NCI-H82 (cell line): ENCODE data around the gene TBX19.
A peak's percentile ranks its signal among the peaks of the same experiment; 100 is the strongest.

Experiments used
- DNase-seq: peaks from one replicate; lab custom pipeline; 2025; lab: John Stamatoyannopoulos, UW

TBX19 gene

DNA sequence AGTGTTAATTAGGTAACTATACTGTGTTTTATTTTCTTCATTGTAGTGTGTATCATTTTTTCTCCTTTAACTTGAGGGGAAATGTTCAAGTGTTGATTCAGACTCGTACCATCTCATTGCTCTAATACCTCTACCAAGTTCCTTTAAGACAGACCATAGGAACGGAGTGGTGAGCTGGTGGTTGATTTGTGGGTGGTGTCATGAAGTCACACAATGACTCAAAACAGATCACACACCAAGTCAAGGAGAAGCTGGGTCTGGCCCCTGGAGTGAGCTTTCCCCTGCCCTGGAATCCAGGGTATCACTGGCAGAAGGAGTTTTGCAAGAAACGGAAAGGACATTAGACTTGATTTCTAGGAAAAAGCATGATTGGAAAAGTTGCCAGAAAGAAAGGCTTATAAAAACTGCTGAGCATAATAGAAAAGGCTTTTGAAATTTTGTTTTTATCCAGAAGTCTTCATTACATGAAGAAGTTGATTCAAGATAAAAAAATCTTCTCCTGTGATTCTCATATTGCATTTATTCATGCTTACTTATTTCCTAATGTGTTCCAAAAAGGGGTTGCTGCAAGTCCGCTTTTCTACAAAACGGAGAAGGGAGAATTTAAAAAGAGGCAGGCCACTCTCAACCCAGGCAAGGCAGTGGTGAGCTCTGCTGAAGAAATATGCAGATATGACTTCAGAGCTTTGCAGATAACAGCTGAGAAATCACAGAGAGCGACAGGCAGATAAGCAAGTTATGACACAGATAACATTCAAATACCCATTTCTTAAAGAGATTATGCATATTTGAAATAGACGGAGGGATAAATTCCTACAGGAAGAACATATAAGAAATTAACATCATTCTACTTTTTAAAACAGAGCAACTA, 79.7 kb downstream of the TBX19 start:
- no peak for DNase-seq

DNA sequence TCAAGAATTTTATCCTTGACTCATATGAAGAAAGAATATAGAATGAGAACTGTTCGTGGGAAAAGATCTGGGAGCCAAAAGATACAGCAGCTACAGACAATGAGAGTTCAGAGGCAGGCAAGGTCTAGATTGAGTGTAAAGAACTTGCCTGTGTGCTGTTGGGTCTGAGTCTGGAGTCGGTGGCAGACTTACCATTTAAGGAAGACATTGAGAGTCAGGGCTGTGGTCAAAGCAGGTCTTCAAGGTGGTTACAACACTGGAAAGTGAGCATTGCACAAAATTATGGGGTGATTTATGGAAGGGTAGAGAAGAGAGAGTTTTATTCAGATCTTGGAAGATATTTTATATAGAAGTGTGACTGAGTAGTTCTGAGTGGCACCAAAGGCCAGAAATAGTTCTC, 80.6 kb downstream of the TBX19 start:
- no peak for DNase-seq

DNA sequence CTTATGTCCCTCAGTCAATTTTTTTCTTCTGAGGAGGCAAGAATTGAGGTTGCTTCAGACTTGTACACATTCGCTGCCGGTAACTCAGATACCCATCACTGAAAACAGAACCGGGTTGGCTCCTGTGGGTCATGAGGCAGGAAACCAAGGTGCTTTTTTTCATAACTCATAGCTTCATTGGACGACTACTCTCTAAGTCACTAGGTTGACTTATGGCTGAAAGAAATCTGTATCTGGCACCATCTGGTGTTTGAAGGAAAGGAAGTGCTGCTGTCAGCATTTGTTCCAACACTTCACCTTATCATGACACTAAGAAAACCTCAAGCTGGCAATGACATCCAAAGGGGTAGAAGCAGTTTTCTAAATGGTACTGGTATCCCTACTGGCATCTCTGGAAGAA, 82.3 kb downstream of the TBX19 start:
- DNase-seq: peak; percentile 15
